HEK293T (cell line): ENCODE data around the gene SEMA7A.

Source experiments
- CTCF ChIA-PET: fragments of 350-600 bp; formaldehyde crosslinking; extraction: SDS; loops from one replicate; lab custom pipeline; 2021; ENCODE audit warnings: antibody characterized with exemption, inconsistent platforms; lab: Yijun Ruan, JAX
- POLR2A ChIA-PET: fragments of 350-600 bp; formaldehyde crosslinking; extraction: SDS; loops from one replicate; lab custom pipeline; 2020; ENCODE audit warnings: antibody characterized with exemption, inconsistent platforms; lab: Yijun Ruan, JAX
- DNase-seq: peaks from one replicate; pipeline ENCODE4 v3.0.0; 2012; ENCODE audit warnings: mixed read lengths; ENCODE audit errors: extremely low spot score
- ARNT ChIP-seq: fragments of 450-650 bp; IDR thresholded peaks from 2 replicates; pipeline ENCODE4 v1.6.1; 2017; ENCODE audit warnings: mild to moderate bottlenecking
- BHLHE40 ChIP-seq: fragments of 450-650 bp; IDR thresholded peaks from 2 replicates; pipeline ENCODE4 v1.6.1; 2016; ENCODE audit warnings: mild to moderate bottlenecking, moderate library complexity, borderline replicate concordance
- CTBP1 ChIP-seq: fragments of 450-650 bp; IDR thresholded peaks from 2 replicates; pipeline ENCODE4 v1.6.1; 2016; ENCODE audit warnings: borderline replicate concordance
- ELF4 ChIP-seq: fragments of 450-650 bp; IDR thresholded peaks from 2 replicates; pipeline ENCODE4 v1.6.1; 2017; ENCODE audit warnings: antibody characterized with exemption
- FOXA1 ChIP-seq: fragments of 450-650 bp; IDR thresholded peaks from 2 replicates; pipeline ENCODE4 v1.6.1; 2016; ENCODE audit warnings: mild to moderate bottlenecking
- FOXK2 ChIP-seq: fragments of 450-650 bp; IDR thresholded peaks from 2 replicates; pipeline ENCODE4 v1.6.1; 2016; ENCODE audit warnings: mild to moderate bottlenecking
- FOXM1 ChIP-seq: fragments of 450-650 bp; IDR thresholded peaks from 2 replicates; pipeline ENCODE4 v1.6.1; 2017; ENCODE audit warnings: mild to moderate bottlenecking, borderline replicate concordance
- HDGF ChIP-seq: fragments of 450-650 bp; IDR thresholded peaks from 2 replicates; pipeline ENCODE4 v1.6.1; 2017; ENCODE audit warnings: antibody characterized with exemption, borderline replicate concordance
- L3MBTL2 ChIP-seq: fragments of 450-650 bp; conservative IDR thresholded peaks from 2 replicates; pipeline ENCODE4 v1.6.1; 2016; ENCODE audit warnings: mild to moderate bottlenecking
- LEF1 ChIP-seq: fragments of 450-650 bp; IDR thresholded peaks from 2 replicates; pipeline ENCODE4 v1.6.1; 2017; ENCODE audit warnings: mild to moderate bottlenecking, borderline replicate concordance
- NFRKB ChIP-seq: fragments of 450-650 bp; IDR thresholded peaks from 2 replicates; pipeline ENCODE4 v1.6.1; 2016; ENCODE audit warnings: mild to moderate bottlenecking, moderate library complexity
- PKNOX1 ChIP-seq: fragments of 450-650 bp; IDR thresholded peaks from 2 replicates; pipeline ENCODE4 v1.6.1; 2016
- SP1 ChIP-seq: fragments of 450-650 bp; IDR thresholded peaks from 2 replicates; pipeline ENCODE4 v1.6.1; 2017
- SUZ12 ChIP-seq: fragments of 450-650 bp; IDR thresholded peaks from 2 replicates; pipeline ENCODE4 v1.6.1; 2016; ENCODE audit warnings: mild to moderate bottlenecking
- TARDBP ChIP-seq: fragments of 450-650 bp; IDR thresholded peaks from 2 replicates; pipeline ENCODE4 v1.6.1; 2016
- ZNF384 ChIP-seq: fragments of 450-650 bp; IDR thresholded peaks from 2 replicates; pipeline ENCODE4 v1.6.1; 2016

SEMA7A gene

GRCh38 chr15:74466570-74466969 lies 32.8 kb upstream of the SEMA7A start:
- TF ChIP-seq NFRKB (no peak), TARDBP (no peak), ARNT (no peak), CTBP1 (no peak), LEF1 (no peak), FOXA1 (no peak), PKNOX1 (no peak), FOXK2 (no peak)
- no peak for DNase-seq
- POLR2A ChIA-PET = no interaction called here
- CTCF ChIA-PET = no interaction called here

GRCh38 chr15:74464897-74465296 lies 31.1 kb upstream of the SEMA7A start:
- POLR2A ChIA-PET = no interaction called here
- CTCF ChIA-PET = no interaction called here
- DNase-seq = no peak
- TF ChIP-seq CTBP1 (no peak), FOXK2 (no peak), L3MBTL2 (no peak), HDGF (no peak), BHLHE40 (no peak), LEF1 (no peak), ZNF384 (no peak), SUZ12 (no peak), NFRKB (no peak), ARNT (no peak), PKNOX1 (no peak), TARDBP (no peak), SP1 (no peak), FOXM1 (no peak), FOXA1 (no peak), ELF4 (no peak)

GRCh38 chr15:74464216-74464615 lies 30.5 kb upstream of the SEMA7A start:
- POLR2A ChIA-PET = no interaction called here
- CTCF ChIA-PET = no interaction called here
- no peak for DNase-seq
- TF ChIP-seq BHLHE40 (no peak), NFRKB (no peak), SUZ12 (no peak), FOXA1 (no peak), LEF1 (no peak), CTBP1 (no peak), PKNOX1 (no peak), ZNF384 (no peak), HDGF (no peak), FOXK2 (no peak), ELF4 (no peak)

- ChIA-PET POLR2A (interaction anchor here (3.9 kb wide), 1 partner anchor 9 kb away, joined by 31 read pairs; no protein-coding TSS in a partner anchor), CTCF (no interaction called here)
Measured at GRCh38 chr15:74463634-74464033, 29.9 kb upstream of the SEMA7A start.

GRCh38 chr15:74461847-74462511 lies 28.2 kb upstream of the SEMA7A start:
- TF ChIP-seq TARDBP (no peak), ZNF384 (peak; percentile 63), LEF1 (no peak), SP1 (no peak), FOXA1 (no peak)
- ChIA-PET POLR2A (interaction anchor here (0.9 to 3.9 kb wide), 30 partner anchors 9 to 990 kb away, joined by 3 to 31 read pairs (median 6); partner anchors contain the start of genes ARID3B, CLK3, EDC3 and SIN3A), CTCF (interaction anchor here (0.7 to 1.7 kb wide), 3 partner anchors 26 to 307 kb away, joined by 3 to 4 read pairs (median 3); no protein-coding TSS in a partner anchor)
- peak; percentile 19 for DNase-seq

More at GRCh38 chr15:74463634-74464033, 29.9 kb upstream of the SEMA7A start:
- DNase-seq = no peak
- TF ChIP-seq SP1 = no peak
- no peak for TF ChIP-seq ARNT
- TF ChIP-seq FOXA1 = no peak
- no peak for TF ChIP-seq TARDBP
- no peak for TF ChIP-seq FOXM1
- 0 out of 2 replicates have a peak, but pooled peaks have one; percentile 13 for TF ChIP-seq PKNOX1
- TF ChIP-seq SUZ12 = no peak
- no peak for TF ChIP-seq BHLHE40
